Cerebellar nuclear complex (tissue), 1 donor: ENCODE results near the gene RRAD.
"Not testable (repeated sequence)": the region's sequence is repeated elsewhere in the genome, so short reads cannot be mapped to it uniquely, and the experiment has no call there.

Experiments
- DNase-seq, 2 experiments: peaks; one replicate each; lab custom pipeline; 2025; lab: John Stamatoyannopoulos, UW

Gene RRAD

DNA sequence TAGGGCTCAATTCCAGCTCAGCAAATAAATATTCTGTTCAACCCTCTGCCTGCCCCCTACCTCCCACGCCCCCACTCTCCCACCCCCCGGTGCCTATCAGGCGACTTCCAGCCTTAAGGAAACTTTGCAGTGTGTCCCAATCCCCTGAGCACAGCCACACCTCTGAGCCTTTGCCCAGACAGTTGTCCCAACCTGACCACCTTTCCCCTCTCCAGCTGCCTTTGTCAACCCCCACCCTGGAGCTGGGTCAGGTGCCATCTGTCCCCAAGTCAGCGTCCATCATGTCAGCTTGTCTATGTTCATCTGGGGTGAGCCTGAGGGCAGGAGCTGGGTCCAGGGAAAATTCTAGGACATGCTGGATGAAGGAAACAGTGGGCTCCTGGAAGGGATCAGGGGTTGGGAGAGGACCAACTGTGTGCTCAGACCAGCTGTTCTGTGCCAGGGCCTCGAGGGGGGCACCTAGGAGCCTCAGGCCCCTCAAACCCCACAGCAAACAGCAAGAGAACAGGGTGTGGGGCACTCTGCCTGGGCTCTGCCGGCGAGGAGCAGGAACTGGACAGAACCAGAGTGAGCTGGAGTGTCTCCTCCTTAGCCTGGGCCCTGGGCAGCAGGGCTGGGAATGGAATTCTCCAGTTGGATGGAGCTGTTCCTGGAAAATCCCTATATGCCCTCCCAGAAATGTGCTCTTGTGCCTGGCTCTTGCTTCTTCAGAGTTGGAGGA lies 24.5 kb downstream of the RRAD start:
- peak in 1 of 2 experiments; percentile 31 for DNase-seq

DNA sequence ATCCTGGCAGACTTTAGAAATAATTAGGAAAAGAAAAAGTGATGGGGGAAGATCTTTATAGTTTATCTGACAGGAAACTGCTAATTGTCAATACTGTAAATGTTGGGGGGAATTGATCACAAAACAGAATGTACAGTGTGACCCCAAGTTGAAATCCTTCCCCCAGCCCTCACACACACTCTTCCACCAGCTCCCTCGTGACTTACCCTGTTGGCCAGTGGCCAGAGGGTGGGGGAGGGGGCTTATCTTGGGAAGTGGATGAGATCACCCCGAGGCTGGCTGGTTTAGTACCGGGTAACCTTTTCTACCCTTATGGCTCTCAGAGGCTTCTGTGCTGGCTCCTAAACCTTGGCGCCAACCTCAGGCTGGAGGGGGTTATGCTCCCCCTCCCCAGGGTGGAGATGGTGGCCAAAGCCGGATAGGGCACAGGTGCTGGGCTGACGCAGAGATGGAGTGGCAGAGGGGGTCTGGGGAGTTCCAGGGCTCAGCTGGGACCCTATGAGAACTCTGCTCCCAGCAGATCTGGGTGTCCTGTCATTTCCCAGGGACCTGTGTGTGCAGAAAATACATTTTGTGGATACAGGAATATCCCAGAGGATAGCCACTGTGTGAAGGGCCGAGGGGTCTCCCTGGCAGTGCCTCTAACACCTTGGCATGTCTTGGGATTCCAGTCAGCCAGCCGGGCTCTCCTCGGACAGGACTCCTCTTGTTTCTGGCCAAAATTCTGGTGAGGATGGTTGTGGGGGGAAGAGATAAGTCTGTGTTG lies 25.2 kb downstream of the RRAD start:
- DNase-seq: no peak

DNA sequence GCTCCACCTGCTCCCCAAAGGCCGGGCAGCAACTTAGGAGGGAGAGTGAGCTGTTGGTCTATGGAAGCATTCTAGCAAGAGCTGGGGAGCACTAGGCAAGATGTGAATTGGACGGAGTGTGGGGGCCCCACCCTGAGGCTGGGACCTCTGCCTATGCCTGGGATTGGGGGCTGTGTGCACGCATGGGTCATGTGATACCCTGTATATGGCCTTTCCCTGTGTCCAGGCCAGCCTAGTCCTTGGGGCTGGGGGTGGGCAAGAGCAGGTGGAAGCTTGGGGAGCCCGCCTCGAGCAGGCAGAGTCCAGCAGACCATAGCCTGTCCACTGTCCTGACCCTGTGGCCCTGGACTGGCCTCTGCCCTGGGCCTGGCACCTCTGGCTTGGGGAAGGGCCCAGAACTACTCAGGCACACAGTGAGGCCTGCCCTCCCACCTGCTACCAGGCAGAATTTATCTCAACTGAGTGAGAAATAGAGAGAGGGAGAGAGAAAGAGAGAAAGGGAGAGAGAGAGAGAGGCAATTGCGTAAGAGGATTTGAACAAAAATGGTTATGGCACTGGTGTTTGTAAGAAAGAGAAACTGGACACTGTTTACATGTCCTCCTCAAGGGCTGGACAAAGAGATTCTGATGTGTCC lies 25.9 kb downstream of the RRAD start:
- DNase-seq: no peak

DNA sequence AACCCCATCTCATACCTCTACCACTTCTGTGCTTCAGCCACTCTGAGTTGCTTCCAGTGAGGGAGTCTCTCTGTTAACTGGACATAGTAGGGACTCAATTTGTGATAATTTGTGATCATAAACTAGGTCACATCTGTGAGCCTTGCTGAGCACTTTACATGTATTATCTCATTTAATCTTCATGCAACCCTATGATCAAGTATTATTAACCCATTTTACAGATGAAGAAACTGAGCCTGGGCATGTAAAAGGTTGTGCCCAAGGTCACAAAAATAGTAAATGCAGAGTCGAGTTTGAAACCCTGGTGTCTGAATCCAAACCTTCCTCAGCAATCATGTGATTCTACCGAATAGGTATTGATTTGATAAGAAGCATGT lies 26.4 kb downstream of the RRAD start:
- no peak for DNase-seq

DNA sequence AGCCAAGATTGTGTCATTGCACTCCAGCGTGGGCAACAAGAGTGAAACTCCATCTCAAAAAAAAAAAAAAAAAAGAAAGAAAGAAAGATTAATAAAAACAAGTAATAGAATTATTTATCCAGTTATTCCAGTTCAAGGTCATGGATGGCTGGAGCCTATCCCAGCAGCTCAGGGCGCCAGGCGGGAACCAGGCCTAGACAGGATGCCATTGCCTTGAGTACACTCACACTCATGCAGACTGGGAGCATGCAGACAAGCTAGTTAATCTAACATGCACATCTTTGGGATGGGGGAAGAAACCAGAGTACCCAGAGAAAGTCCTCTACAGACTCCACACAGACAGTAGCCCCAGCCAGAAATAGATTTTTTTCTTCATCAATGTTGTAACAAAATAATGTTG lies 27.1 kb downstream of the RRAD start:
- DNase-seq: no peak

DNA sequence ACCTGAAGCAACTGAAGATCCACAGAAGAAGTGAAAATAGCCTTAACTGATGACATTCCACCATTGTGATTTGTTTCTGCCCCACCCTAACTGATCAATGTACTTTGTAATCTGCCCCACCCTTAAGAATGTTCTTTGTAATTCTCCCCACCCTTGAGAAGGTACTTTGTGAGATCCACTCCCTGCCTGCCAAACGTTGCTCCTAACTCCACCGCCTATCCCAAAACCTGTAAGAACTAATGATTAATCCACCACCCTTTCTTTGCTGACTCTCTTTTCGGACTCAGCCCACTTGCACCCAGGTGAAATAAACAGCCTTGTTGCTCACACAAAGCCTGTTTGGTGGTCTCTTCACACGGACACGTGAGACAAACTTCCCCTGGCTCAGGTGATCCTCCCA lies 28.7 kb downstream of the RRAD start:
- DNase-seq: not testable (repeated sequence)

DNA sequence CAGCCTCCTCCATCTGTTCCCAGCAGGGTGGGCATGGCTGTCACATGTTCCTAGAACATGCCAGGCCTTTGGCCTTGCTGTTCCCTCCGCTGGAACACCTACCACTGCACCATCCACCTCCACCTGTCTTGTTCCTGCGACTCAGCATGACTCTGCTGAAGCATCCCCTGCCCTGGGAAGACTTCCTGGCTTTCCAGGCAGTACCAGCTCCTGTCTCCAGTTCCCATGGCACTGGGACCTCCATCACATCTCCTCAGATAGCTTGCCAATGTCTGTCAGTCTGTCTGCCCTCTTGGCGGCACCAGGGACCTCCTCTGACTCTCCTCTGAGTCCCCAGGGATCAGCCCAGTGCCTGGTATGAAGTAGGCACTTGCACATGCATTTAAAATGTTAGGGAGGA lies 29.3 kb downstream of the RRAD start:
- no peak for DNase-seq

DNA sequence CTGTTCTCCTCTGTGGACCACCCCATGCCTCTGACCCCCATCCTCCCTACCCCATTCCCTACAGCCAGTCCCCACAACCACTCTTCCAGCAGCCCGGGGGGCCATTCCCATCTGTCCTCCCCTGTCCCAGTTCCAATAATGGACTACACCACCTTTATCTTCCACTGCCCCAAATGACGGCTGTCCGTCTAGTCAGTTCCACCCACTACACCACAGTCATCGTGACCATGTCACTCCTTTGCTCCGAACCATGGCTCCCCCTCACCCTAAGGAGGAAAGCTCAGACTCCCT lies 29.7 kb downstream of the RRAD start:
- DNase-seq: no peak

DNA sequence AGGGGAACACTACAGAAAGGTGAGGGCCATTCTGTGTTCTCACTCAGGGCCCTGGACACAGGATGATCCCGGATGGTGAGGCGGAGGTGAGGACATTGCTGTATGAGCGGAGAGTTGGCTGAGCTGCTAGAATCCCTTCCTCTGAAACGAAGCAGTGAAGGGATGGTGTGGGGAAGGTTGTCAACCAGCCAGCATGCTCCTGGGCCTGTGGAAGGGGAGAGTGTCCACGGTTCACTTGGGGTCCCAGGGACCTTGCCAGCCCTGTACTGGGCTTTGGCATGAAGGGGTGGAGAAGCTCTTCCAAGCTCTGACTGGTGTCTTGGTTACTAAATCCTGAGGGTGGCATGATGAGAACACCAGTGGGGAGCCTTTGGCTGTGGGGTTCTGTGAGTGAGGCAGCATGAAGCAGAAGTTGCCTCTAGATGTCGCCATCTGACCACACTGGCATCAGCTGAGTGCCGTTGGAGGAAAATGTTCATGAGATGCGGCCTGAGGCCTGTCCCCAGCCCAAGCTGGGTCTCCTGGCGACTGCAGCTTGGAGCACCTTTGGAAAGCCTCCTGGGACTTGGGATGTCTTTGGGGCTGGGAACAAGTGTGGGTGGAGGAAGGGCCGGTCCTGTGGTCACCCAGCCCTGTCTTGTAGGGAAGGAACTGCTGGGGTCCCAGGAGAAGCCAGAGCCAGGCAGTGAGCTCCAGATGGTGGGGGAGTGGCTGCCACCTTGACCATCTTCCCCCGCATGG lies 30.2 kb downstream of the RRAD start:
- DNase-seq: peak; percentile 41 to 79

DNA sequence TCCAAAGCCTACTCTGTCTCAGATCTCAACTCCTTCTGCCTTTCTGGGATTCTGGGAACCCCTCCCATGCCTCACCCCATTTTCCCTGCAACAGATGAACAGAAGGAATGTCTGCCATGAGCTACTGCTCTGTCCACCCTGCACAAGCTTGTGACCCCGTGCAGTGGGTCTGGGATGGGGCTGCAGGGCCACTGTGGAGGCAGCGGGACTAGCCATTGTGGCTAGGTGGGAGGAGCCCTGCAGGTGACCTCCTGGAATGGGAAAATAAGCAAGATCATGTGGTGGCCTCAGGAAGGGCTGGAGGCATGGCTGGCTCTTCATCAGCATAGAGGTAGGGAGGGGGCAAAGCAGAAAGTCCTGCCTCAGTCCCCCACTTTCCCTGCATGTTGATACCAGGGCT lies 31.3 kb downstream of the RRAD start:
- no peak for DNase-seq

DNA sequence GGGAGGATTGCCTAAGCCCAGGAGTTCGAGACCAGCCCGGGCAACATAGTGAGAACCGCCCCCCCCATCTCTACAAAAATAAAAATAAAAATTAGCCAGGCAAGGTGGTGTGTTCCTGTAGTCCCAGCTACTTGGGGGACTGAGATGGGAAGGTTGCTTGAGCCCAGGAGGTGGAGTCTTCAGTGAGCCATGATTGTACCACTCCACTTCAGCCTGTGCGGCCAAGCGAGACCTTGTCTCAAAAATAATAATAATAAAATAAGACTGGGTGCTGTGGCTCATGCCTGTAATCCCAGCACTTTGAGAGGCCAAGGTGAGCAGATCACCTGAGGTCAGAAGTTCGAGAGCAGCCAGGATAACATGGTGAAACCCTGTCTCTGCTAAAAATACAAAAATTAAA lies 33.5 kb downstream of the RRAD start:
- DNase-seq: no peak

DNA sequence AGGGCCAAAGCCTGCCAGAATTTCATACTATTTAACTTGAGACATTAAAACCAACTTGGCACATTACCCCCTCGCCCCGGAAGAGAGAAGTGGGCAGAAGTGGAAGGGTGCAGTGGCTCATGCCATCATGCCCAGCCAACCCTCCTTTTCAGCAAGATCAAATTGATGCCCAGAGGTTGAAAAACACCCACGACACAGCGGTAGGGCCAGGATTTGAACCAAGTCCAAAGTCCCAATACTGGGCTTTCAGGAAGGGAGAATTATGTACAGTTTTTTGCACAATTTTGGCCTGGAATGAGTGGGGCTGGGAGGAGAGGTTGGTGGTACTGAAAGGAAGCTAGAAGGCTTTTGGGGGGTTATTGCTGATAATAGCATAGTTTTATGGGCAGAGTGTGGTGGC lies 34.0 kb downstream of the RRAD start:
- no peak for DNase-seq

DNA sequence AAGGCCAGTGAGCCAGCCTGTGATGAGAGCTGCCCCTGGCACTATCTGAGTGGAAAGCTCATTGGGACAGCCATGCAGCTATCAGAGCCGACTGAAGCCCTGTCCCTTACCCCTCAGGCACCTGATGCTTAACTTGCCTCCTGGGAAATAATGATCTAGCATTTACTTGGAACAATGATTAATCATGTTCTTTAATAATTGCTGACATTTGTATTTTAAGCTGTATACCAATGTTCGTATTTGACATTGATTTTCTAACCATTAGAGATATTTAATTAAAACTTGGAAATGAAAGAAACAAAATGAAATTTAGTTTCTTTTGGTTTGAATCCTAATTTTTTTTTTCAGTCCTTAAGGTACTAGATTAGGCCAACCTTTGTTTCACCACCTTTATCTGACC lies 34.5 kb downstream of the RRAD start:
- DNase-seq: no peak

DNA sequence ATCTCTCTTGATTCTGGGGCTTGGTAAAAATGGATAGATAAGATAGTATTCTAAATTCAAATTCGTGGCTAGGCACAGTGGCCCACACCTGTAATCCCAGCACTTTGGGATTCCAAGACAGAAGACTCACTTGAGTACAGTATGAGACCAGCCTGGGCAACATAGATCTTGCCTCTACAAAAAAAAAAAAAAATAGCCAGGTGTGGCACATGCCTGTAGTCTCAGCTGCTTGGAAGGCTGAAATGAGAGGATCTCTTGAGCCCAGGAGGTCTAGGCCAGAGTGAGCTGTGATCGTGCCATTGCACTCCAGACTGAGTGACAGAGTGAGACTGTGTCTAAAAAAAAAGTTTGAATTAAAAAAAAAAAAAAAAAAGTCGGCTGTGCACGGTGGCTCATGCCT lies 35.7 kb downstream of the RRAD start:
- no peak for DNase-seq

DNA sequence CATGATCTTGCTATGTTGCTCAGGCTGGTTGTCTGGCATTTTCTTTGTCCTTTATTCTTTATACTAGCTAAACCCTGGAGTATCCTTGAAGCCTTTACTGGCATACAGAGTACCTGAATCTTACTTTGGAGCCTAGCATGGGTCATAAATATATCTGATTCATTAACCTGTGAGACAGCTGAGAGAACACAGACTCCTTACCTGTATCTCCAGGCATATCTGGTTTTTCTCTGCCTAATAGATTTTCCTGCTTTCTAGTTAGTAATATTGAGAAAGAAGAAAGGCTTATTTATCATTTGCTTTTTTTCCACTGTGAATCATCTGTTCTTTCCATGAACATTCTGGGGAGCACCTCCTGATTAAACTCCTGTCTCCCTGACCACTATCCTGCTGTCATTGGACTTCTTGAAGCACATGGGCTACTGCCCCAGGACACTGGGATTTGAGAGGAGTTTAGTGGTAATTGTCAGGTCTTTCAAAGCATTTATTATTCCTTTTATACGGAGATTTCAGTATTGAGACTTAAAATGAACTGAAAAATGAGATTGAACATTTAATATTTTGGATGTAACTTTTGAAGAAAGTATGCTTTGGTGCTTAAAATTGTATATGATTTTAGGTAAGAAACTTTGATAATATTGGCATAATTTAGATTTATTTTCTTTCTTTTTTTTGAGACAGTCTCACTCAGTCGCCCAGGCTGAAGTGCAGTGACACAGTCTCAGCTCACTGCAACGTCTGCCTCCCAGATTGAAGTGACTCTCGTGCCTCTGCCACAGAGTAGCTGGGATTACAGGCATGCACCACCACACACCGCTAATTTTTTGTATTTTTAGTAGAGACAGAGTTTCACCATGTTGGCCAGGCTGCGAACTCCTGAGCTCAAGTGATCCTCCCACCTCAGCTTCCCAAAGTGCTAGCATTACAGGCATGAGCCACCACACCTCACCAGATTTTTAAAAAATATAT lies 36.4 kb downstream of the RRAD start:
- DNase-seq: no peak

DNA sequence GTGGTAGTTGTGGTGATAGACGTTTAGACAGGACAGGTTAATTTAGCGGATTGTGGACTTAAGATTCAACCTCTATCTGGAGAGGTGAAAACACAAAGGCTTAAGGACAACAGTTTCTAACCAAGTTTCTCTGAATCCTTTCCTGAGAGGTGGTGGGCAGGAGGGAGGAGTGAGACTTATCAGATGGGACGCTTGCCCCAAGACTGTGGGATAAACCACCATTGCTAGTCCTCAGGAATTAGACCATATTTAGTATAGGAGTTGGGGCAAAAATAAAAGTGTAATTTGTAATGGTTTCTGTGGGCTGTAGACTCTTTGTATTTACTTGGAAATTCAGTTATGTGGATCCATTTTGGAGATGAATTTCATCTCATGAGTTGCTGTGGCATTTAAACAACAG lies 38.4 kb downstream of the RRAD start:
- DNase-seq: no peak

DNA sequence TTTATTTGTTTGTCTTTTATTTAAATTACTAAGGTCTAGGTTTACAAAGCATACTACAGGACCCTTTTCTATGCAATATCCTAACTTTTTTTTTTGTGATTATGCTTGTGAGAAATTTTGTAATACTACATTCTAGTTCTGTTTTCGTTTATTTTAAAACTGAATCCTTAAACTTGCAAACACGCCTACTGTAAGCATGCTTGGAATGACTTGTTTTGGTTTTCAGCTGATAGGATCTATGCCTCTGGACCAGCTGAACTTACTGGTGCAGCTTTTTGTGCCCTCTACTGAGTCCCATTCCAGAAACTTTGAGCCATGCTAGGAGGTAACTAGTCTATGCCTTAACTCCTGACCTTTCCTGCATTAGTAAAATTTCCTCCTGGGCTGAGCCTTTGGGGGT lies 39.0 kb downstream of the RRAD start:
- DNase-seq: no peak

DNA sequence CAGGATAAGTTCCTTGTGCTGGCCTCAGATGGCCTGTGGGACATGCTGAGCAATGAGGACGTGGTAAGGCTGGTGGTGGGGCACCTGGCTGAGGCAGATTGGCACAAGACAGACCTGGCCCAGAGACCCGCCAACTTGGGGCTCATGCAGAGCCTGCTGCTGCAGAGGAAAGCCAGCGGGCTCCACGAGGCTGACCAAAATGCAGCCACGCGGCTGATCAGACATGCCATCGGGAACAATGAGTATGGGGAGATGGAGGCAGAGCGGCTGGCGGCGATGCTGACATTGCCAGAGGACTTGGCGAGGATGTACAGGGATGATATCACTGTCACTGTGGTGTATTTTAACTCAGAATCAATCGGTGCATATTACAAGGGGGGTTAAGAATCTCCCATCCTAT lies 39.8 kb downstream of the RRAD start:
- no peak for DNase-seq

DNA sequence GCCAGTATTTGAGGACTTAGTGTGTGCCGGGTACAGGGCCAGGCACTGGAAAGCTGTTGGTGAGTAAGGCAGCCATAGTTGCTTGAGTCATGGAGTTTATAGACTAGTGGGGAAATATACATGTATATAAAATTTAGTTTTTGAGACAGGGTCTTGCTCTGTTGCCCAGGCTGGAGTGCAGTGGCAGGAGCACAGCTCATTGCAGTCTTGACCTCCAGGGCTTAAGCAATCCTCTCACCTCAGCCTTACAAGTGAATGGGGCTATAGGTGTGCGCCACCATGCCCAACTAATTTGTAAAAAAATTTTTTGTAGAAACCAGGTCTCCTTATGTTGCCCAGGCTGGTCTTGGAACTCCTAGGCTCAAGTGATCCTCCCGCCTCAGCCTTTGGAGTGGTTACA lies 42.6 kb downstream of the RRAD start:
- no peak for DNase-seq

DNA sequence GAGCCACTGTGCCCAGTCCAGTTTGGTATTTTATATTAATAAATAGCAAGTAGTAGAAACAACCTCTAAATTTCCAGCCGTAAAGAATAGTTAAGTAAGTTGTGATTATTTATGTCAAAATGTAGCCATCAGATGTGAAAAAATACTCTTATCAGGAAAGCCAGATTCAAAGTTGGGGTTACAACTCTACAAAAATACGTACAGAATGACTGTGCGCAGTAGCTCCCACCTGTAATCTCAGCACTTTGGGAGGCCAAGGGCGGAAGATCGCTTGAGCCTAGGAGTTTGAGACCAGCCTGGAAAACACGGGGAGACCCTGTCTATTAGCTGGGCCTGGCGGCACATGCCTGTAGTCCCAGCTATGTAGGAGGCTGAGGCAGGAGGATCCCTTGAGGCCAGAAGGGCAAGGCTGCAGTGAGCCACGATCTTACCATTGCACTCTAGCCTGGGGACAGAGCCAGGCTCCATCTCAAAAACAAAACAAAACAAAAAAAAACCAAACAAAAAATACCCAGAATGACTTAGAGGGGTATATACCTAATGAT lies 43.3 kb downstream of the RRAD start:
- no peak for DNase-seq

DNA sequence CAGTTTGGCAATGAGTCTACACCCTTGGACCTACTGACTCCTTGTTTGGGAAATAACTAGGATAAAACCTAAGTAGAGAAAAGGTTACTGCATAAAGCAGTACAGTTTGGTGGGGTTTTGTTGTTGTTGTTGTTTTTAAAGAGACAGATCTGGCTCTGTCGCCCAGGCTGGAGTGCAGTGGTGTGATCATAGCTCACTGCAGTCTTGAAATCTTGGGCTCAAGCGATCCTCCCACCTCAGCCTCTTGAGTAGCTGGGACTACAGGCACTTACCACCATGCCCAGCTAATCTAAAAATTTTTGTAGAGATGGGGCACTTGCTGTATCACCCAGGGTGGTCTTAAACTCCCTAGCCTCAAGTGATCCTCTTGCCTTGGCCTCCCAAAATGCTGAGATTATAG lies 43.8 kb downstream of the RRAD start:
- DNase-seq: no peak
